ENCODE data around the gene CCDC88A. TPM values are rescaled to one million over a fixed set of nuclear protein-coding genes. Genes with fewer than 3 reads are reported as not detected.
"Not testable (repeated sequence)": the region's sequence is repeated elsewhere in the genome, so short reads cannot be mapped to it uniquely, and the experiment has no call there.

Gene CCDC88A
- total RNA-seq, 4 donors from 2014 or later = 8.4 to 15.9 (median 9.4) TPM

GRCh38 chr2:55269645-55269990 is 150.0 kb downstream of the CCDC88A start:
- no peak for DNase-seq (ENCODE audit: low spot score in 2 of 2)
- peak overlapping the region; percentile 83 for H3K4me3 ChIP-seq (ENCODE audit: low read depth, poor library complexity, severe bottlenecking)
- intact Hi-C loops (cut with DNase I; ENCODE audit: low total_unique reads) = no loop called here
- 22 to 29% methylated on average over 7 of the region's 7 CpGs for WGBS, 2 donors
- no peak for TF ChIP-seq CTCF (IDR thresholded peaks at IDR 0.05)
- TF ChIP-seq POLR2A (IDR thresholded peaks at IDR 0.05) = no peak

- TF ChIP-seq CTCF (IDR thresholded peaks at IDR 0.05) (peak in 1 of 3 donors; percentile 88), POLR2A (IDR thresholded peaks at IDR 0.05) (no peak)
- WGBS, 2 donors = 0 to 1% methylated on average over 32 to 33 of the region's 43 CpGs
Measured at GRCh38 chr2:55268907-55269644, 150.6 kb downstream of the CCDC88A start, which contains the start of gene MTIF2. Gene MTIF2, minus strand, starts transcription at chr2:55269231. Its CDS starts 5,373 bp downstream, at chr2:55263858.

GRCh38 chr2:55268288-55268906 is 151.3 kb downstream of the CCDC88A start:
- H3K4me3 ChIP-seq (ENCODE audit: low read depth, poor library complexity, severe bottlenecking) = peak overlapping the region; percentile 83
- intact Hi-C loops (cut with DNase I; ENCODE audit: low total_unique reads) = no loop called here
- DNase-seq (ENCODE audit: low spot score in 2 of 2) = no peak
- 11% methylated on average over 13 of the region's 13 CpGs for WGBS, 2 donors
- no peak for TF ChIP-seq CTCF (IDR thresholded peaks at IDR 0.05)

More at GRCh38 chr2:55268907-55269644, 150.6 kb downstream of the CCDC88A start, which contains the start of gene MTIF2:
- intact Hi-C loops (cut with DNase I; ENCODE audit: low total_unique reads) = no loop called here
- DNase-seq (ENCODE audit: low spot score in 2 of 2) = peak; percentile 93 to 99
- H3K4me3 ChIP-seq (ENCODE audit: low read depth, poor library complexity, severe bottlenecking) = peak within 1 kb of the TSS; percentile 83

GRCh38 chr2:55259586-55259985 is 160.1 kb downstream of the CCDC88A start:
- 91 to 93% methylated on average over 3 of the region's 3 CpGs for WGBS, 2 donors
- intact Hi-C loops (cut with DNase I; ENCODE audit: low total_unique reads); H3K4me3 ChIP-seq (ENCODE audit: low read depth, poor library complexity, severe bottlenecking); DNase-seq (ENCODE audit: low spot score in 2 of 2): not testable (repeated sequence)

- TF ChIP-seq POLR2A (IDR thresholded peaks at IDR 0.05) = no peak
- no peak for TF ChIP-seq CTCF (IDR thresholded peaks at IDR 0.05)
- H3K4me3 ChIP-seq (ENCODE audit: low read depth, poor library complexity, severe bottlenecking) = no peak overlapping the region
- no peak for DNase-seq (ENCODE audit: low spot score in 2 of 2)
- 88 to 90% methylated on average over 3 of the region's 3 CpGs for WGBS, 2 donors
- intact Hi-C loops (cut with DNase I; ENCODE audit: low total_unique reads) = no loop called here
Measured at GRCh38 chr2:55252832-55253231, 166.8 kb downstream of the CCDC88A start.

- WGBS, 2 donors = 93 to 94% methylated on average over 5 of the region's 5 CpGs
Measured at GRCh38 chr2:55247025-55247424, 172.6 kb downstream of the CCDC88A start.

More at GRCh38 chr2:55247025-55247424, 172.6 kb downstream of the CCDC88A start:
- TF ChIP-seq CTCF (IDR thresholded peaks at IDR 0.05) (no peak), POLR2A (IDR thresholded peaks at IDR 0.05) (no peak)
- no peak overlapping the region for H3K4me3 ChIP-seq (ENCODE audit: low read depth, poor library complexity, severe bottlenecking)
- intact Hi-C loops (cut with DNase I; ENCODE audit: low total_unique reads) = no loop called here
- DNase-seq (ENCODE audit: low spot score in 2 of 2) = no peak

Measured in lower leg skin (tissue), 4 donors.